CD8-positive, alpha-beta memory T cell (primary cell): Measurements from ENCODE around the gene DHRS2. TPM values are rescaled to one million over a fixed set of nuclear protein-coding genes. Genes with fewer than 3 reads are reported as not detected.

Source experiments
- CTCF ChIA-PET: fragments of 350-600 bp; sonication (Branson Sonifier 250); formaldehyde crosslinking; loops from one replicate; lab custom pipeline; 2021; ENCODE audit warnings: antibody characterized with exemption; lab: Charles Lee
- POLR2A ChIA-PET: fragments of 350-600 bp; sonication (Branson Sonifier 250); formaldehyde crosslinking; loops from one replicate; lab custom pipeline; 2021; ENCODE audit warnings: antibody characterized with exemption; lab: Charles Lee
- DNase-seq, 5 donors: peaks; one replicate each; pipeline versions ENCODE4 v3.0.0 to v3.0.0-alpha.2; 2020 to 2022; ENCODE audit warnings: mixed read lengths in 1 of 5
- H3K27ac ChIP-seq: one replicate; pipeline ENCODE4 v1.7.0; 2013; ENCODE audit warnings: low read depth, mild to moderate bottlenecking, low read length, moderate library complexity
- H3K27me3 ChIP-seq: 2 replicates; pipeline ENCODE4 v1.7.0; 2013; ENCODE audit warnings: low read length, mild to moderate bottlenecking; ENCODE audit not compliant: insufficient read depth, poor library complexity, severe bottlenecking
- H3K36me3 ChIP-seq: 2 replicates; pipeline ENCODE4 v1.7.0; 2013; ENCODE audit warnings: mild to moderate bottlenecking, low read length, moderate library complexity; ENCODE audit not compliant: insufficient read depth
- H3K4me1 ChIP-seq: 2 replicates; pipeline ENCODE4 v1.7.0; 2013; ENCODE audit warnings: mild to moderate bottlenecking, low read length, moderate library complexity; ENCODE audit not compliant: insufficient read depth
- H3K4me3 ChIP-seq: 2 replicates; pipeline ENCODE4 v1.7.0; 2013; ENCODE audit warnings: mild to moderate bottlenecking, low read length
- H3K9me3 ChIP-seq: 2 replicates; pipeline ENCODE4 v1.7.0; 2013; ENCODE audit warnings: mild to moderate bottlenecking, low read length
- H3K27ac Mint-ChIP-seq, 8 donors: one replicate each; pipeline ENCODE4 v1.8.0; 2020 to 2021; ENCODE audit warnings: mixed read lengths in 8 of 8, mild to moderate bottlenecking in 6 of 8, inconsistent platforms in 3 of 8, moderate library complexity in 3 of 8
- H3K27me3 Mint-ChIP-seq, 2 donors: one replicate each; pipeline ENCODE4 v1.8.0; 2020 to 2021; ENCODE audit warnings: mixed read lengths in 2 of 2, mild to moderate bottlenecking in 1 of 2, moderate library complexity in 1 of 2
- H3K36me3 Mint-ChIP-seq, 3 donors: one replicate each; pipeline ENCODE4 v1.8.0; 2020 to 2021; ENCODE audit warnings: mixed read lengths in 3 of 3, inconsistent platforms in 1 of 3, mild to moderate bottlenecking in 1 of 3
- H3K4me1 Mint-ChIP-seq, 3 donors: one replicate each; pipeline ENCODE4 v1.8.0; 2020 to 2021; ENCODE audit warnings: mixed read lengths in 3 of 3, inconsistent platforms in 1 of 3, mild to moderate bottlenecking in 1 of 3
- H3K4me3 Mint-ChIP-seq, 7 donors: one replicate each; pipeline ENCODE4 v1.8.0; 2020 to 2021; ENCODE audit warnings: mixed read lengths in 7 of 7, mild to moderate bottlenecking in 6 of 7, moderate library complexity in 4 of 7, inconsistent platforms in 2 of 7
- H3K9me3 Mint-ChIP-seq, 5 donors: one replicate each; pipeline ENCODE4 v1.8.0; 2020 to 2022; ENCODE audit warnings: mixed read lengths in 5 of 5, mild to moderate bottlenecking in 3 of 5, moderate library complexity in 2 of 5, inconsistent platforms in 1 of 5
- polyA plus RNA-seq: library from polyadenylated mRNA; unstranded; fragments of 300-500 nt; fragmentation: Illumina TruSeq; gene quantifications from one replicate; pipeline ENCODE4 v1.2.3, GENCODE V29; 2021
- total RNA-seq, 2 experiments: library from RNA; stranded (reverse); gene quantifications; one replicate each; pipeline ENCODE4 v1.2.3, GENCODE V29; 2021

Gene DHRS2
- total and polyA plus RNA-seq, 3 experiments from 2014 or later = 3.0 to 3.1 TPM; not detected in 1

DNA sequence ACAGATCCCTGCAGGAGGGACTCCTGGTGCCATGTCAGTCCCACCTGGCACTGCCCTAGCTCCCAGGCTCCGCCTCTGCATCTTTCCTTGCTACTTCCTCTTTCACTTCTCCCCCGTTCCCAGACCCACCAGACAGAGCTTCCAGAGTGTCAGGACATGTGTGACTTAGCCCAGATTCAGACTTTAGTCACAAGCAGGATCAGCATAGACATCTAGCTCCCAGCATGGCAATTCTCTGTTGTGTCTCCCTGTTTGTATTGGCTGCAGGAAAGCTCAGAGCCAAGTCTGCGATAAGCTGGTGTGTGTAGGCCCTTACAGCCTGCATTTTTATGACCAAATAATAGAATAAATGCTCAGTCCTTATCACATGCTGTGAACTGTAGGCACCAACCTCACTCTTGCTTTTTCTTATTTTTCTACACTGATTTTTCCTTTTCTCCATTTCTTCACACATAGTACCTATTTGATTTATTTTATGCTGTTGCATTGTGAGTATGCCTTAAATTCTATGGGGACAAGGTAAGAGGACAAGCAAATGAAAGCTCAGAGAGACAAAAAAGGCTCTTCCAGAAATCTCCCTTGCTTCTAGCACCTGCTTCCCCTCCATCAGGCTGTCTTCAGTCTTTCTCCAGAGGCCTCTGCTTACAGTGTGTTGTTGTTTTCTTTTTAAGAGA lies 5.9 kb downstream of the DHRS2 start:
- H3K27ac ChIP-seq = no peak overlapping the region
- no peak overlapping the region for H3K4me3 Mint-ChIP-seq
- H3K36me3 Mint-ChIP-seq = no peaks in the 10 kb centered on the region
- H3K36me3 ChIP-seq = no peaks in the 10 kb centered on the region
- no peaks in the 10 kb centered on the region for H3K4me1 ChIP-seq
- no peaks in the 10 kb centered on the region for H3K9me3 ChIP-seq
- no peaks in the 10 kb centered on the region for H3K4me1 Mint-ChIP-seq
- DNase-seq = no peak
- peaks cover 0 to under 1% of the 10 kb centered on the region in 2 donors for H3K27me3 Mint-ChIP-seq
- H3K27ac Mint-ChIP-seq = peak overlapping the region in 1 of 8 donors; percentile 17
- CTCF ChIA-PET = interaction anchor here (2.9 kb wide), 1 partner anchor 10 kb away, joined by 28 read pairs; no protein-coding TSS in a partner anchor
- POLR2A ChIA-PET = no interaction called here
- no peaks in the 10 kb centered on the region for H3K27me3 ChIP-seq
- peaks cover 0 to 2% (median 0%) of the 10 kb centered on the region in 5 donors for H3K9me3 Mint-ChIP-seq
- no peak overlapping the region for H3K4me3 ChIP-seq

DNA sequence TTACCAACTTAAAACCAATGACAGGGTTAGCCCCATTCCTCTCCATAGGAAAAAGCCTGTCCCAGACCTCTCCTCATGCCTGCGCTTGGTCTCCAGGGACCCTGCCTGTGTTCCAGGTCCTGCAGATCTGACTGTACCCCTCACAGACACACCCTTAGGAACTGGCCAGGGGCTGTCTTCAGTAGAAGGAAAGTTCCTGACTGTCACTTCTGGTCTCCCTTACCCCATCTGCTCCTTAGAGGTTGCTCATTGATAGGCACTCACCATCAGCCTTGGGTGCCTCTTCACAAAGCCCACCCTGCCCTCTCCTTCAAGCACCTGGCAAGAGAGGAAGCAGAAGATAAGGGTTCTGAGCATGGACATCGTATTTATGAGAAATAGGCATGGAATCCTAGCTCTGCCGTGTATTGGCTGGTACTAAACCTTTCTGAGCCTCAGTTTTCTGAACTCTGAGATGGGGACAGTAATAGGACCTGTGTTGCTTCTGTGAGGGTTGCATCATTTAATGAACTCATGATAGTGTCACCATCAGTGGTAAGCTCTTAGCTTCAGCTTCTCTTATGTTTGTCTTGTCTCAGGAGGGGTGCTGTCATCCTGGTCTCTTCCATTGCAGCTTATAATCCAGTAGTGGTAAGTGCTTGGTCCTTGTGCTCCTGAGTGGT lies 7.5 kb downstream of the DHRS2 start:
- Mint-ChIP-seq H3K4me3 (no peak overlapping the region), H3K27me3 (peaks cover 0 to 5% of the 10 kb centered on the region in 2 donors), H3K4me1 (no peaks in the 10 kb centered on the region), H3K27ac (no peak overlapping the region), H3K9me3 (no peaks in the 10 kb centered on the region), H3K36me3 (no peaks in the 10 kb centered on the region)
- H3K9me3 ChIP-seq = no peaks in the 10 kb centered on the region
- no peak for DNase-seq
- ChIA-PET POLR2A (no interaction called here), CTCF (interaction anchor here (2.6 kb wide), 1 partner anchor 12 kb away, joined by 11 read pairs; no protein-coding TSS in a partner anchor)
- no peak overlapping the region for H3K27ac ChIP-seq
- H3K36me3 ChIP-seq = no peaks in the 10 kb centered on the region
- no peaks in the 10 kb centered on the region for H3K4me1 ChIP-seq
- no peaks in the 10 kb centered on the region for H3K27me3 ChIP-seq
- H3K4me3 ChIP-seq = no peak overlapping the region

DNA sequence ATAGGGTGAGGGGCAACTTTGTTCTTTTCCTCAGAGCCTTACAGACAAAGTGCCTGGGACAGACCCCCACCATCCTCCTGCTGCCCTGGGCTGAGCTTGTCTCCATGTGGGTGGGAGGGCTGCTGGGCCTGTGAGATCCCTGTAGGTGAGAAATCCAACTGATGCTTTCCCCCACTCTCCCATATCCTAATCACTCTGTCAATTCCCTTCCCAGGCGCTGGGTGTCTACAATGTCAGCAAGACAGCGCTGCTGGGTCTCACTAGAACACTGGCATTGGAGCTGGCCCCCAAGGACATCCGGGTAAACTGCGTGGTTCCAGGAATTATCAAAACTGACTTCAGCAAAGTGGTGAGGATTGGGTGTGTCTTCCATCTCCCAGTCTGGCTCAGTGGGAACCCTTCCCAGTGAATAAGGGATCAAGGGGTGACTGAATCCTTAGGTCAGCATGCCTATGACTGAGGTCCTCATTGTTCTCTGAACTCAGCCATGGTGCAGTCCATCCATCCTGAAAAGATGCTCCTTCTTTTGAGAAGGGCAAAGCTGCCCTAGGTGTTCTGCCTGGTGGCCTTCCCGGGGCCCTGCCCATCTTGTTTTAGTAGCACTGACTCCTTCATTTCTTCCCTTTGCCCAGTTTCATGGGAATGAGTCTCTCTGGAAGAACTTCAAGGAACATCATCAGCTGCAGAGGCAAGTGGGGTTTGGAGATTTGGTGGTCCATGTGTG lies 8.2 kb downstream of the DHRS2 start:
- POLR2A ChIA-PET = no interaction called here
- CTCF ChIA-PET = interaction anchor here (2.6 kb wide), 1 partner anchor 13 kb away, joined by 11 read pairs; no protein-coding TSS in a partner anchor
- Mint-ChIP-seq H3K27ac (no peak overlapping the region), H3K36me3 (no peaks in the 10 kb centered on the region), H3K4me3 (no peak overlapping the region), H3K4me1 (no peaks in the 10 kb centered on the region), H3K27me3 (peaks cover 2 to 5% of the 10 kb centered on the region in 2 donors), H3K9me3 (no peaks in the 10 kb centered on the region)
- no peaks in the 10 kb centered on the region for H3K9me3 ChIP-seq
- no peaks in the 10 kb centered on the region for H3K36me3 ChIP-seq
- no peaks in the 10 kb centered on the region for H3K4me1 ChIP-seq
- H3K27ac ChIP-seq = no peak overlapping the region
- DNase-seq = no peak
- H3K4me3 ChIP-seq = no peak overlapping the region
- H3K27me3 ChIP-seq = no peaks in the 10 kb centered on the region

DNA sequence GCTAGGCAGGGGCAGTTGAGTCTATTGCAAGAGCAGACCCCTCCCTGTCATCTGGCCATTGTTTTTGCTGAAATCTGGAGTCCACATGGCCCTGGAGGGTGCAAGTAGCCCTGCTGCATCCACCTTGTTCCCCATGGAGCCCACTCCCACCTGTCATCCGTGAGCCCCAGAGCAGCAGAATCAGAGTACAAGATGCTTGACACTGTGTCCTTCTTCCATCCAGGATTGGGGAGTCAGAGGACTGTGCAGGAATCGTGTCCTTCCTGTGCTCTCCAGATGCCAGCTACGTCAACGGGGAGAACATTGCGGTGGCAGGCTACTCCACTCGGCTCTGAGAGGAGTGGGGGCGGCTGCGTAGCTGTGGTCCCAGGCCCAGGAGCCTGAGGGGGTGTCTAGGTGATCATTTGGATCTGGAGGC lies 8.8 kb downstream of the DHRS2 start:
- no peak overlapping the region for H3K4me3 Mint-ChIP-seq
- H3K27ac ChIP-seq = no peak overlapping the region
- H3K36me3 ChIP-seq = no peaks in the 10 kb centered on the region
- no peaks in the 10 kb centered on the region for H3K27me3 ChIP-seq
- H3K27ac Mint-ChIP-seq = no peak overlapping the region
- ChIA-PET CTCF (interaction anchor here (0.7 to 2.6 kb wide), 2 partner anchors 13 to 21 kb away, joined by 3 to 11 read pairs; no protein-coding TSS in a partner anchor), POLR2A (no interaction called here)
- H3K27me3 Mint-ChIP-seq = peaks cover 2 to 9% of the 10 kb centered on the region in 2 donors
- no peaks in the 10 kb centered on the region for H3K9me3 ChIP-seq
- H3K9me3 Mint-ChIP-seq = no peaks in the 10 kb centered on the region
- H3K36me3 Mint-ChIP-seq = no peaks in the 10 kb centered on the region
- DNase-seq = no peak
- no peaks in the 10 kb centered on the region for H3K4me1 ChIP-seq
- no peaks in the 10 kb centered on the region for H3K4me1 Mint-ChIP-seq
- no peak overlapping the region for H3K4me3 ChIP-seq

DNA sequence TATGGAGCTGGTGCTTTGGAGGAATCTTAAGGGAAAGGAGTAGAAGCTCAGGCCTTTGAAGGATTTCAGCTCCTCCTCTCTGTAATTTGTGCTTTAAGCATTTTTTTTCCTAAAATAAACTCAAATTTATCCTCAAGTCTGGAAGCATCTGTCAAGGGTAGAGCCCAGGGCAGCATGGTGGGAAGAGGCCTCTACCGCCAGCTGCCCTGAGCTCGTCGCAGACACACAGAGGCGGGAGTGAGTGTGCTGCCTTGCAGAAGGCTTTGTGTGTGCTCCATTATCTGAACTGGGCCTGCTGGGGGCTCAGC lies 9.3 kb downstream of the DHRS2 start:
- Histone ChIP-seq H3K4me3 (no peak overlapping the region), H3K27me3 (no peaks in the 10 kb centered on the region), H3K36me3 (no peaks in the 10 kb centered on the region), H3K4me1 (no peaks in the 10 kb centered on the region), H3K27ac (no peak overlapping the region), H3K9me3 (no peaks in the 10 kb centered on the region)
- H3K4me1 Mint-ChIP-seq = no peaks in the 10 kb centered on the region
- no peak overlapping the region for H3K4me3 Mint-ChIP-seq
- H3K27ac Mint-ChIP-seq = no peak overlapping the region
- ChIA-PET CTCF (interaction anchor here (0.7 to 2.6 kb wide), 2 partner anchors 14 to 20 kb away, joined by 3 to 11 read pairs; no protein-coding TSS in a partner anchor), POLR2A (no interaction called here)
- no peaks in the 10 kb centered on the region for H3K36me3 Mint-ChIP-seq
- DNase-seq = no peak
- H3K27me3 Mint-ChIP-seq = peaks cover 2 to 11% of the 10 kb centered on the region in 2 donors
- no peaks in the 10 kb centered on the region for H3K9me3 Mint-ChIP-seq

DNA sequence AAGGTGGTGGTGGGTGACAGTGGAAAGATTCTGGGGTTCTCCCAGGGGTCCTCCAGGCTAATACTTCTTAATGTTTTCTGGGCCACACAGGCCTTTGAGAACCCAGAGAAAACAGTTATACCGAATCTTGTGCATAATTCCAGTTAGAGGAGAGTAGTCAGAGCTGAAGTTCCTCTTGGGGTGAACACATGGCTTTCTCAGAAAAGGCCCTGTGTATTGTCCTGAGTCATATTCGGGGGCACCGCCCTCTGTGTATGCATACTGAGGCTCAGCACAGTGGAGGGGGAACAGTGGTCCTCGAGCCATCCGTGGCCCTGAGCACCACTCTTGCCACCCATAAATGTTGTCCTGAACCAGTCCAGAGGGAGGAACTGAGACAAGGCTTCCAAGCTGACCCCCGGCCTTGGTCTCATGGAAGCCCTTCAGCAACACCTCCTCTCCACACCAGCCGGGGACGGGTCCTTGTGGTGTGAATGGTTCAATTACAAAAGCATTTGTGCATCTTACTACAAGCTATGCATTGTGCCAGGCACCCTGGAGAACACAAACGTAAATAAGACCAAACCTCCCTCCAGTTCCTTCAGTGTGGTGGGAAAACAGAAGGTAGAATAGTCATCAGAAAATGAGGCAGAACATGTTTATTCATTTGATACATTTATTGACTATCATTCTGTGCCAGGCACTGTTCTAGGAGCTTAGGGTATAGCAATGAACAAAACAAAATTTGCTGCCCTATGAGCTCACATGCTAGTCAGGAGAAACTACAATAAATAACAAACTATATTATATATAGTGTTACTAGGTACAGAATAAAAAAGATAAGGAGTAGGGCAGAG lies 9.9 kb downstream of the DHRS2 start:
- no peak for DNase-seq
- H3K4me1 ChIP-seq = no peaks in the 10 kb centered on the region
- ChIA-PET POLR2A (no interaction called here), CTCF (interaction anchor here (2.6 kb wide), 1 partner anchor 14 kb away, joined by 11 read pairs; no protein-coding TSS in a partner anchor)
- H3K36me3 ChIP-seq = no peaks in the 10 kb centered on the region
- H3K27me3 Mint-ChIP-seq = peaks cover 2 to 17% of the 10 kb centered on the region in 2 donors
- no peak overlapping the region for H3K4me3 Mint-ChIP-seq
- H3K27ac Mint-ChIP-seq = no peak overlapping the region
- H3K4me1 Mint-ChIP-seq = no peaks in the 10 kb centered on the region
- H3K27me3 ChIP-seq = no peaks in the 10 kb centered on the region
- no peak overlapping the region for H3K4me3 ChIP-seq
- H3K9me3 ChIP-seq = no peaks in the 10 kb centered on the region
- H3K36me3 Mint-ChIP-seq = no peaks in the 10 kb centered on the region
- no peak overlapping the region for H3K27ac ChIP-seq
- no peaks in the 10 kb centered on the region for H3K9me3 Mint-ChIP-seq

DNA sequence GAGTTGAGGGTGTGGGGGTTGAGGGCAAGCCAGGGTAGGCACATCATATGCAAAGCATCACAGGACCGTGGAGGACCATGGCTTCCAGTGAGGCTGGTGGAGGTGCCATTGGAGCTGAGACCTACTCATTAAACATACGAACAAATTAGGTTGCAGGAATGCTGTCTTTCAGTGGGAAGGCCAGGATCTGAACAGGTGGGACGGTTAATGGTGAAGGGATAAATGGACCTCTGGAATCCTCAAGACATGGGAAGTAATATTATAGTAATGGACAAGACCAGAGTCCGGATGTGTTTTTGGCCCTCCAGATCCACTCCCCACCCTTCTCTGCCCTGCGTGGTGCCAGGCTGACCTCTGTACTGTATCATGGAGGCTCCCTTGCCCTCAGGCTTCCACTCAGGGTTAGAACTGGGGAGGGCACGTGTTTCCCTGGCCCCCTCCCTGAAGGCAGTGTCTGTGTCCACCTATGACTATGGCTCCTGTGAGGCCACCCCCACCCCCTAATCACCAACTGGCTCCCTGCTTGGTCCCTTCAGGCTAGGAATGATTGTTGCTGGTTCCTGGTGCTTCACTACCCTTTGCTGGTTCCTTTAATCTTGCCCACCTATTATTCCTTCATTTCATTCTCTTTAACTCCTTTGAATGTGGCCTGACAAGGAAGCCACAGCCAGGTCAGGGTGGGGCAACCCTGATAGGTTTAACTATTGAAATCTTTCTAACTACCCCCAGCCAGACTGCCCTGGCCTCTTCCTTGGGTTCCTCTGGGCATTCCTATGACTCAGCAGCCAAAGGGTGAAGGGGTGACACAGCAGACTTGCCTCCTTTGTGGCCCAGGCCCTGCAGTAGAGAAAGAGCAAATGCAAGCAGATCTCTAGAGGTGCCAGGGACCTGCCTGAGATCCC lies 10.7 kb downstream of the DHRS2 start:
- DNase-seq = no peak
- Mint-ChIP-seq H3K4me1 (no peaks in the 10 kb centered on the region), H3K4me3 (no peak overlapping the region), H3K36me3 (no peaks in the 10 kb centered on the region), H3K9me3 (no peaks in the 10 kb centered on the region), H3K27me3 (peaks cover 3 to 17% of the 10 kb centered on the region in 2 donors), H3K27ac (peak overlapping the region in 1 of 8 donors; percentile 80)
- Histone ChIP-seq H3K36me3 (no peaks in the 10 kb centered on the region), H3K4me1 (no peaks in the 10 kb centered on the region), H3K27ac (no peak overlapping the region), H3K9me3 (no peaks in the 10 kb centered on the region), H3K4me3 (no peak overlapping the region), H3K27me3 (no peaks in the 10 kb centered on the region)
- CTCF ChIA-PET = interaction anchor here (1.3 kb wide), 1 partner anchor 15 kb away, joined by 5 read pairs; no protein-coding TSS in a partner anchor
- POLR2A ChIA-PET = no interaction called here
